Esophagus muscularis mucosa (tissue), 4 donors: ENCODE measurements around the gene FBLN7. TPM values are rescaled to one million over a fixed set of nuclear protein-coding genes. Genes with fewer than 3 reads are reported as not detected.
A peak's percentile ranks its signal among the peaks of the same experiment; 100 is the strongest.

Experiments used
- DNase-seq: peaks from one replicate; pipeline ENCODE4 v3.0.0-alpha.2; 2017; ENCODE audit errors: extremely low spot score
- H3K27ac ChIP-seq, 4 donors: fragments of 200-600 bp; sonication (generic); replicated peaks in 1 of 4; 1 replicate in 3 of 4; 2 replicates in 1 of 4; pipeline ENCODE4 v1.5.1; 2016 to 2019; ENCODE audit warnings: mild to moderate bottlenecking in 1 of 4
- H3K27me3 ChIP-seq, 4 donors: fragments of 200-600 bp; sonication (generic); one replicate each; pipeline versions ENCODE4 v1.5.1 to v1.6.0; 2016 to 2019
- H3K36me3 ChIP-seq, 4 donors: fragments of 200-600 bp; sonication (generic); one replicate each; pipeline ENCODE4 v1.5.1; 2016 to 2019
- H3K4me1 ChIP-seq, 4 donors: fragments of 200-600 bp; sonication (generic); one replicate each; pipeline ENCODE4 v1.5.1; 2016 to 2019
- H3K4me3 ChIP-seq, 4 donors: fragments of 200-600 bp; sonication (generic); 1 replicate in 2 of 4; 2 replicates in 2 of 4; pipeline ENCODE4 v1.5.1; 2016 to 2019; ENCODE audit warnings: mild to moderate bottlenecking in 4 of 4, moderate library complexity in 1 of 4
- H3K9me3 ChIP-seq, 4 donors: fragments of 200-600 bp; sonication (generic); 1 replicate in 3 of 4; 2 replicates in 1 of 4; pipeline ENCODE4 v1.5.1; 2016 to 2019
- CTCF ChIP-seq, 3 experiments: fragments of 200-600 bp in 2 of 3; fragments of 450-650 bp in 1 of 3; sonication (generic) in 2 of 3; IDR thresholded peaks; one replicate each; pipeline ENCODE4 v1.5.1; 2017 to 2019; ENCODE audit warnings: antibody characterized with exemption in 3 of 3, mild to moderate bottlenecking in 2 of 3, moderate library complexity in 1 of 3
- EP300 ChIP-seq: sonication (generic); formaldehyde crosslinking; IDR thresholded peaks from one replicate; pipeline ENCODE4 v1.6.1; 2017; ENCODE audit warnings: antibody characterized with exemption
- POLR2A ChIP-seq: fragments of 450-650 bp; IDR thresholded peaks from one replicate; pipeline ENCODE4 v1.6.1; 2017; ENCODE audit warnings: antibody characterized with exemption, moderate library complexity, mild to moderate bottlenecking, low read depth
- POLR2AphosphoS5 ChIP-seq, 2 donors: sonication (generic); formaldehyde crosslinking; IDR thresholded peaks; one replicate each; pipeline ENCODE4 v1.6.1; 2017; ENCODE audit warnings: antibody characterized with exemption in 2 of 2
- WGBS: methylation state at CpG from one replicate; pipeline ENCODE4 v1.1.5; 2018; 5-methylcytosine and 5-hydroxymethylcytosine counted together
- intact Hi-C: fragments of 100-400 bp; cut with DNase I; formaldehyde crosslinking; loops from one replicate; pipeline ENCODE4 v1.15.1; 2023
- total RNA-seq, 4 donors: library from RNA; depleted of rRNA; stranded (reverse); fragments of >200 nt; gene quantifications; one replicate each; pipeline versions ENCODE4 v1.1.0 to v1.2.1, GENCODE V29; 2016

The FBLN7 gene
- total RNA-seq, 4 donors from 2014 or later = 1.1 to 2.1 (median 1.8) TPM

GRCh38 chr2:112181571-112182290 is 43.5 kb downstream of the FBLN7 start:
- H3K9me3 ChIP-seq = no peaks in the 10 kb centered on the region
- no peak for DNase-seq
- peaks cover 0 to 51% (median 8%) of the 10 kb centered on the region in 4 donors for H3K27me3 ChIP-seq
- no peak overlapping the region for H3K4me3 ChIP-seq
- 53% methylated on average over 20 of the region's 54 CpGs for WGBS
- intact Hi-C loops = no loop called here
- H3K27ac ChIP-seq = no peak overlapping the region
- no peak for TF ChIP-seq POLR2A
- no peak for TF ChIP-seq EP300
- no peak for TF ChIP-seq CTCF (IDR thresholded peaks at IDR 0.05)
- no peak for TF ChIP-seq POLR2AphosphoS5 (IDR thresholded peaks at IDR 0.05)
- no peaks in the 10 kb centered on the region for H3K36me3 ChIP-seq
- H3K4me1 ChIP-seq = peaks cover 0 to 5% (median 2%) of the 10 kb centered on the region in 4 donors

GRCh38 chr2:112182581-112183034 is 44.4 kb downstream of the FBLN7 start:
- no peak overlapping the region for H3K27ac ChIP-seq
- DNase-seq = no peak
- TF ChIP-seq CTCF (IDR thresholded peaks at IDR 0.05) (no peak), POLR2A (no peak), EP300 (no peak), POLR2AphosphoS5 (IDR thresholded peaks at IDR 0.05) (no peak)
- H3K4me3 ChIP-seq = no peak overlapping the region
- no peaks in the 10 kb centered on the region for H3K36me3 ChIP-seq
- 85% methylated on average over 17 of the region's 17 CpGs for WGBS
- H3K27me3 ChIP-seq = peaks cover 0 to 42% (median 8%) of the 10 kb centered on the region in 4 donors
- peaks cover 0 to 5% (median 2%) of the 10 kb centered on the region in 4 donors for H3K4me1 ChIP-seq
- no peaks in the 10 kb centered on the region for H3K9me3 ChIP-seq
- intact Hi-C loops = no loop called here

- 90% methylated on average over 8 of the region's 8 CpGs for WGBS
- Histone ChIP-seq H3K36me3 (no peaks in the 10 kb centered on the region), H3K4me1 (peaks cover 0 to 5% (median 2%) of the 10 kb centered on the region in 4 donors), H3K9me3 (no peaks in the 10 kb centered on the region), H3K27me3 (peaks cover 0 to 38% (median 8%) of the 10 kb centered on the region in 4 donors), H3K27ac (no peak overlapping the region), H3K4me3 (no peak overlapping the region)
- TF ChIP-seq POLR2AphosphoS5 (IDR thresholded peaks at IDR 0.05) (no peak), EP300 (no peak), POLR2A (no peak), CTCF (IDR thresholded peaks at IDR 0.05) (no peak)
- intact Hi-C loops = no loop called here
- DNase-seq = peak; percentile 72
Observed at GRCh38 chr2:112183327-112184025, 45.3 kb downstream of the FBLN7 start.

DNA sequence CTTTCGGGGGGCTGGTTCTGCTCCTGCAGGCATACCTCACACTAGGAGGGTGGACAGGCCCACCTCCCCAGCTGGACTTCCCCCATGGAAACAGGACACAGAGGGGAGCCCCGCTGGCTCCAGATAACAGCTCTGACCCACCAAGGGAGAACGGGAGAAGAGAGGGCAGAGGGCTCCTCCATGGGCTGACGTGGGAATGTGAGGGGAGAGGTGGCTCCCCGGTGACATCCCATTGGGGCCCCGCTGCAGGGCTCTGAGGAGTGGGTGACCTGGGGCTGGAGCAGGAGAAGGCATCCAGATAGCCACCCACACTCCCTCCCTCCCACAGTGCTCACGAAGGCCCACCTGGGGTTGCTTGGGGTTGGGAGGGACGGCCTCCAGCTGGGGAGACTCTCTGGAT is 45.9 kb downstream of the FBLN7 start:
- DNase-seq = peak; percentile 78
- WGBS = 84% methylated on average over 7 of the region's 8 CpGs
- Histone ChIP-seq H3K9me3 (no peaks in the 10 kb centered on the region), H3K36me3 (no peaks in the 10 kb centered on the region), H3K4me1 (peaks cover 0 to 5% (median 2%) of the 10 kb centered on the region in 4 donors), H3K4me3 (no peak overlapping the region), H3K27ac (no peak overlapping the region), H3K27me3 (peaks cover 0 to 37% (median 8%) of the 10 kb centered on the region in 4 donors)
- intact Hi-C loops = no loop called here
- no peak for TF ChIP-seq POLR2A
- no peak for TF ChIP-seq EP300
- TF ChIP-seq POLR2AphosphoS5 (IDR thresholded peaks at IDR 0.05) = no peak
- no peak for TF ChIP-seq CTCF (IDR thresholded peaks at IDR 0.05)
